SH-SY5Y (cell line): Measurements from ENCODE around the gene SLC22A1.

Experiments used
- GATA2 ChIP-seq: IDR thresholded peaks from 2 replicates; pipeline ENCODE4 v1.6.1; 2011; ENCODE audit warnings: mild to moderate bottlenecking, low read depth, low read length
- GATA3 ChIP-seq: IDR thresholded peaks from 2 replicates; pipeline ENCODE4 v1.6.1; 2011; ENCODE audit warnings: low read depth, mild to moderate bottlenecking, low read length, moderate library complexity

DNA sequence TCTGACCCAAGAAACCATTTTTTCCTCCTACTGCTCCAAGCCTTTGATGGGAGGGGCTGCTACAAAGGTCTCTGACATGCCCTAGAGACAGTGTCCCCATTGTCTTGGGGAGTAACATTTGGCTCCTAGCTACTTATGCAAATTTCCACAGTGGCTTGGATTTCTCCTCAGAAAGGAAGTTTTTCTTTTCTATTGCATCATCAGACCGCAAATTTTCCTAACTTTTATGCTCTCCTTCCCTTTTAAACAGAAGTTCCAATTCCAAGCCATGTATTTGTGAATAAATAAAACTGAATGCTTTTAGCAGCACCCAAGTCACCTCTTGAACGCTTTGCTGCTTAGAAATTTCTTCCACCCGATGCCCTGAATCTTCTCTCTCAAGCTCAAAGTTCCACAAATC, 86.0 kb downstream of the SLC22A1 start:
- TF ChIP-seq GATA2: no peak
- no peak for TF ChIP-seq GATA3
